Colon (tissue), 2 donors: ENCODE measurements around the gene SPECC1.
"Not testable (repeated sequence)": the region's sequence is repeated elsewhere in the genome, so short reads cannot be mapped to it uniquely, and the experiment has no call there.

Experiments used
- FAIRE-seq: peaks from 2 replicates; lab custom pipeline; 2012; peaks lifted over from hg19 to GRCh38; lab: Jason Lieb, UNC
- donor health status: control.
- donor health status: control.

The SPECC1 gene

DNA sequence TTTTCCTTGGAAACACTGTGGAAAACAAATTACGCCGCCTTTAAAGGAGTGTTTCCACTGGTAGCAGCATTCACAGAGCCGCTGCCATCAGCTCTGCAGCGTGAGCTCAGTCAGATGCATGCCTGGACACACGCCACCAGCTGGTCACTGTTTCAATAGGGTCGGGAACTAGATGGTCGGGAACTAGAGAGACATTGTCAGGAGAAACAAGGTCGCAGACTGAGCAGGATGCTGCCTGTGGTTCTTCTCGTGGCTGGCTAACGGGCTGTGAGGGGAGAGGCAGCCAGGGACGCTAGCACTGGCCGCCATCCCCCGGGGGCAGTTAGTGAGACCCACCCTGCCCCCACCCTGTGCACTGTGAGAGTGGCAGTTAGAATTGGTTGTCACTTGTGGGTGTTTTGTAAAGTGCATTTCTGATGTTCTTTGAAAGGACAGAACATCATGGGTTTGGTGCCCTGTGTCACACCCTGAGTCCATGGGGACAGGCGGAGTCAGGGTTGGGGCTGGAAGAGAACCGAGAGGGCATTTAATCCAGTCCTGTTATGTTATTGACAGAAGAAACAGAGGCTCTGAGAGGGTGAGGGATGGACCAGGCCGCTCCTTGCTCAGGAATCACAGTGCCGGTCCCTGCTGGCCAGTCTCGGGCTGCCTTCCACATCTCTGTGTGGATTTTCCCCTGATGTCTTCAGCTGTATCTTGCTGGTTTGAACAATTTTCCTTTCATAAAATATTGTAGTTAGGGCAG lies 86.3 kb downstream of the SPECC1 start:
- no peak for FAIRE-seq

DNA sequence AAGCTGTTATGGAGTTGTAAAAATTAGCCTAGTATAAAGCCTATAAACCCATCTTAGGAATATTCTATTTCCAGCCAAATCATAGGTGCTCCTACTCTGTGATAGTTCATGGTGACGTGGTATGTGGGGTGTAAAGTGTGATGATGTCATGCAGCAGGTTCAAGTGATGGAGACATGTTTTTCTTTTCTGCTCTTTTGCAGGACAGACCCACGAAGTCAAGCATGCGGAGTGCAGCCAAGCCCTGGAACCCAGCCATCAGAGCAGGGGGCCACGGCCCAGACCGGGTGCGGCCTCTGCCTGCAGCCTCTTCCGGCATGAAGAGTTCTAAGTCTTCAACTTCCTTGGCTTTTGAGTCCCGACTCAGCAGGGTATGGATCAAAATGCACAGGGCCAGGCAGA lies 87.3 kb downstream of the SPECC1 start:
- FAIRE-seq: no peak

DNA sequence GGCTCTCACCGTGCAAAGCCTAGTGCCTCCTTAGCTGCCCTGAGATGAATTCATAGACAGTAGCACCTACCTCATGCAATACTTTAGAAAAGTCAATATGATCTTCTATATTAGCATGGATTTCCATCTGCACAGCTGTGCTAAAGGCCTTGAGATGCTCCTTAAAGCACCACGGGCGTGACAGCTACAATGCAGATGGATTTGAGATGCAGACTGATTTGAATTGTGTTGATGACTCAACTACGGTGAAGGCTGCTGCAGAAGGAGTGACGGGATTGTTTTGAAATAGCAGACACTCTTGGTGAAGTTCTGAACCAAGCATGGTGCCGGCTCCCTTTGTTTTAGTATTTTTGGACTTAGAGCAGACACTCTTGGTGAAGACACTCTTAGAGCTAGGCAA lies 88.2 kb downstream of the SPECC1 start:
- FAIRE-seq: no peak

DNA sequence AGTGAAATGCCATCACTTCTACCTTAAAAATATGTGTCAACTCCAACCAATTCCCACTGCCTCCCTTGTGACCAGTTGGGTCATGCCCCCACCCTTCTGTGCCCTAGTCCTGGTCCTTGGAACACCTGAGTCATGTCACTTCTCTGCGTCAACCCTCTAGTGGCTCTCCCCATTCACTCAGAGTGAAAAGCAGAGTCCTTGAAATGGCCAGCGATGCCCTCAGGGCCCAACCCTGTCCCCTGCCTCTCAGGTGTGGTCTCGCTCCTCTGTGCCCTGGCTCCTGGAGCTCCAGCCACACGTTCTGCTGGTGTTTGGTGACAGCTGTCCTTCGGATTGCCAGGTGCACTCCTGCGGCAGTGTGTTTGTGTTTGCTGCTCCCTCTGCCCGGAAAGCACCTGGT lies 89.2 kb downstream of the SPECC1 start:
- no peak for FAIRE-seq

DNA sequence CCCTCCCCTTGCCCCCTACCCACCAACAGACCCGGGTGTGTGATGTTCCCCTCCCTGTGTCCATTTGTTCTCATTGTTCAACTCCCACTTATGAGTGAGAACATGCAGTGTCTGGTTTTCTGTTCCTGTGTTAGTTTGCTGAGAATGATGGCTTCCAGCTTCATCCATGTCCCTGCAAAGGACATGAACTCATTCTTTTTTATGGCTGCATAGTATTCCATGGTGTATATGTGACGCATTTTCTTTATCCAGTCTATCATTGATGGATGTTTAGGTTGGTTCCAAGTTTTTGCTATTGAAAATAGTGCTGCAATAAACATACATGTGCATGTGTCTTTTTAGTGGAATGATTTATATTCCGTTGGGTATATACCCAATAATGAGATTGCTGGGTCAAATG lies 91.6 kb downstream of the SPECC1 start:
- FAIRE-seq: not testable (repeated sequence)

DNA sequence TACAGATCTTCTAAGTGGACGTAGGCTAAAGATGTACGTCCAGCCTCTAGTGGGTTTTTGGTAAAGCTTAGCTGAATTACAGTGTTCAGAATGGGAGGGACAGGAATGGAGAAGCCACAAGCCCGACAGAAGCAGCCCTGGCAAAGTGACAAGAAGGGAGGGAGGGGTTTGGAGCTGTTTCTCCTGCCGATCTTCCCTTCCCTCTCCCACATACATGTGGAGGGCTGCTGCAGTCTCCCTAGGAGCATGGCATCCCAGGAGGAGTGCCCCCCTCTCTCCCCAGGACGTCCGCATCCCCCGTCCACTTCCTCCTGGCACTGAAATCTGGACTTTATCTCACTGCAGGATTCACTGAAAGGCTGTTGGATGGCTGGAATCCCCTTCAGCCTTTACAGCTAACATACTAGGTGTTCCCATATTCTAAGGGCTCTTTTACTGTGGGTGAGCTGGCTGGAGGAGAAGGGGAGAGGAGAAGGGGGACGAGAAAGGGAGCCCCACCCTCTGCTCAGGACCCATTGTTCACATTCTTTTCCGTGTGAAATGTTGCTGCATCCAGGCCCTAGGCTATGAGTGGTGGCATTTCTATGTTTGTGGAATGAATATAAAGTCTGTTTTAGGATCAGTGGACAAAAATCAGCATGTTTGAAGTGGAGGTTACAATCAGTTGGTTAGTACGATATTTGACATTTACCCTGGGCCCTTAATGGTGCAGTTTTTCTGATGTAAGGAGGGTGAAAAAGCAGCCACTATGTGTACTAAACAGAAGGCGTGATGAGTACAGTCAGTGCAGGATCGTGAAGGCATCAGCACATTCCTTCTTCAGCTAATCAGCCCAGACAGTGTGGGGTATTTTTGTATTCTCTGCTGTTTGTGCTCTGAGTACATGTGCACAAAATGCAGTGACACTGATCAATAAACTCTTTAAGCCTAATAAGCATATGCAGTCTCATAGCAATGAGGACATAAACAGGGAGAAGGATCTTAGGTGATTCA lies 94.6 kb downstream of the SPECC1 start:
- no peak for FAIRE-seq

DNA sequence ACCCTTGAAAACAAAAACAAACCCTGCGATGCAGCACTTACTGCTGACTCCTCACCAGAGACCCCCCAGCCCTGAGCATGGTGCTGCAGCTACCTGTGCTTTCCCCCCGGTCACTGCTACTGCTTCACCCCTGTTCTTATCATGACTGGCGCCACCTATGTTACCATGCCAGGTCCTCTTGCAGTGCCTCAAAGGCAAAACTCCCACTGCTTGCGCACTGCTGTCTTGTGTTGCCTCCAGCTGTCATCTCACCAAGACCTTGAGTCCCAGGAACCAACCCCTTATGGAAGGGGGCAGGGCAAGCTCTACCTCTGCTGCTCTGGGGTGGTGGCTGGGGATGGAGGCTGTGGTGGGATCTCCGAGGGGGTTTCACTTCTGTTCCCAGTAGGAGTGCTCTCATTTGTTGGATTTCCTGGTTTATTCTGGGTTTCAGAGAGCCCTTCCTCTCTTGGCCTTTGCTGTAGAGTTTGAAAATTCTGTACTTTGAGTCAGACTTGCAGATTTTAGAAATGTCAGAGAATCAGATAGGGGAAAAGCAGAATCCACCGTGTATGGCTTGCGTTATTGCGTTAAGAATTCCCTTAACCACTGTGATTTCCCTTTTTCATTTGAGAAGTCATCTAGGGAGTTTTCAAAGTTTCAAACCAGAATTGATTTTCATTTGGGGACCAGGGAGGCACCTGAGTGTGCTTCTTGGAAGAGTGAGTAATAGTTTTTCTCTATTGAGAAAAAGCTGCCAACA lies 96.6 kb downstream of the SPECC1 start:
- FAIRE-seq: no peak

DNA sequence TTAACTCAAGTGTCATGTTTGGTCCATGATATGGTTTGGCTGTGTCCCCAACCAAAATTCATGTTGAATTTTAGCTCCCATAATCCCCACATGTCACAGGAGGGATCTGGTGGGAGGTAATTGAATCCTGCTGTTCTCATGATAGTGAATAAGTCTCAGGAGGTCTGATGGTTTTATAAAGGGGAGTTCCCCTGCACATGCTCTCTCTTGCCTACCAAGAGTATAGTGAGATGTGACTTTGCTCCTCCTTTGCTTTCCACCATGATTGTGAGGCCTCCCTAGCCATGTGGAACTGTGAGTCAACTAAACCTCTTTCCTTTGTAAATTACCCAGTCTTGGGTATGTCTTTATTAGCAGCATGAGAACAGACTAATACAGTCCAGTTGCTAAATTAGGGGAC lies 97.3 kb downstream of the SPECC1 start:
- not testable (repeated sequence) for FAIRE-seq

DNA sequence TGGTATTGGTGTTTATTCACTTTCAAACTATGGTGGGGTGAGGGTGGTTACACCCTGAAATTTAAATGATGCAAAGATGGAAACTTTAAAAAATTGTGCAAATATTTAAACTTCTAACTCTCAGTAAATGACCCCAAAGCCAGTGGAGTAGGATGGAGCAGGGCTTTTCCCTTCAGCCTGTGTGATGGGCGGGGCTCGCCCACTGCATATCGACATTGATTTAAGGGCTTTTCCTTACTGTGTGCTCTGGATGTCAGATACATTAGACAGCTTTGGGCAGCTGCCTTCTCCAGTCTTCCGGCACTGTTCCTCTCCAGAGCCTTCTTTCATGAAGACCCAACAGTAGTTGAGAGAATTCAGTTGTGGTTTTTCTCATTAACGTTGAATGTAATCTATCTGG lies 99.9 kb downstream of the SPECC1 start:
- FAIRE-seq: no peak

DNA sequence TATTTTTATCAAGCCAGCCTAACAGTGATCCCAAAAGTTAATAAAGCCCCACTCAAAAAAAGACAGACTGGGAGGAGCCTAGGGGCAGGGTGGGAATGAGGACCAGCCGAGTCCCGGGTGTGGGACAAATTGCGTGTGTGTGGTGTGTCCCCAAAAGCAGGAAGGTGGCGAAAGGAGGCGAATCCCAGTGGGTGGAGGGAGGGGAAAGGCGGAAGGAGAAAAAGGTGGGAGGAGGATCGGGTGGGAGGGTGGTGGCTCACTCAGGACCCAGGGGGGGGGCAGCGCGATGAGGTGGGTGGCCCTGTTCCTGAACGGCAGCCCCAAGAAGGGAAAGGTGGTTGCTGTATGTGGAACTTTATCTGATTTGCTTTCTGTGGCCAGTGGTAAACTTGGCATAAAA lies 102.4 kb downstream of the SPECC1 start:
- FAIRE-seq: no peak

DNA sequence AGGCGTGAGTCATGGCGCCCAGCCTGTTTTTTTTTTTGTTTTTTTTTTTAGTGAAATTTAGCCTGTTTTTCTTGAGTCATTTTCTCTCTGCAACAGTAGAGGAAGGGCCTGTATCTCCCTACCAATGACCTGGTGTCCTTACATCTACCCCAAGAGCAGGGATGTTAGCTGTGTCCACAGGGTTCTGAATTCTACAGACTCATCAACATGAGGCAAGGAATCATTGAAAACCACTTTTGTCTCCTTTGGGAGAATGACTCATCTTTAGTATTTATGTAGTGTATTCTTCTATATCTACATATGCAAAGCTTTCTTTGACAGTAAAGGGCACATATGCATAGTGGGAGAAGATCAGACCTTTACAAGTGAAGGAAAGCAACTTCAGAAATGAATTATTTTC lies 105.3 kb downstream of the SPECC1 start:
- no peak for FAIRE-seq

DNA sequence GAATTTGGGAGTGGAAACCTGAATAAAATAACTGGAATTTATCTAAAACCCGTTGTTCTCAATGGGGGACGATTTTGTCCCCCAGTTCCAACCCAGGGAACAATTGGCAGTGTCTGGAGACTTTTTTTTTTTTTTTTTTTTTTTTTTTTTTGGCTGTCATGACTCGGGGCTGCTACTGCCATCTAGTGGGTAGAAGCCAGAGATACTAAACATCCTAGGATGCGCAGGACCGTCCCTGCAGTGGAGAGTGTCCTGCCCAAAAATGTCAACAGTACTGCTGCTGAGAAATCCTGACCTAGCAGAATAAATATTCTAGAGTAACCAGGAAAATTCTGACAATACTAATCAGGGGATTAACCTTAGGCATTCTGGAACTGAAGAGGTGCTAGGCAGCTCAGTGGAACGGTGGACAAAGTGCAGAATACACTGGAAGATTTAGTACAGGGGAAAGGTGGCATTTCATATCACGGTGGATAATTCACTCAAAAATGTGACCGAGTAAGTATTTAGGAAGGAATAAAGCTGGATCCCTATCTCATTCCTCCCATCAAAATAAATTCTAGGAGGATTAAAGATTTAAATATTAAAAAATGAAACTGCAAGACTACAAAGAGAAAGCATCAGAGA lies 107.6 kb downstream of the SPECC1 start:
- no peak for FAIRE-seq

DNA sequence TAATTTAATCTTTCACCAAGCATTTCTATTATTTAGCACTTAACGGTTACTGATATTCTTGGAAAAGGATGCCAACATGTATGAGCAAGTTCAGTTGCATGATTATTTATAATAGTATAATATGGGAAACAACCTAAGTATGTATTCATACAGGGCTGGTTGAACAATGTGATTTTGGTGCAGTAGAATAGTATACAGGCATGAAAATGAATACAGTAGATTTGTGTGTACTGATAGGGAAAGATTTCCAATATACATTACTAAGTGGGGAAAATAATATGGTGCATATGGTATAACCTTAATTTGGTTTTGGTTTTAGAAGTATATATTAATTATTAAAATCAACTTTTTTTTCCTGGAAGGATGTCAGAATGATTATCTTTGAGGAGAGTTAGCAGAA lies 109.1 kb downstream of the SPECC1 start:
- FAIRE-seq: no peak

DNA sequence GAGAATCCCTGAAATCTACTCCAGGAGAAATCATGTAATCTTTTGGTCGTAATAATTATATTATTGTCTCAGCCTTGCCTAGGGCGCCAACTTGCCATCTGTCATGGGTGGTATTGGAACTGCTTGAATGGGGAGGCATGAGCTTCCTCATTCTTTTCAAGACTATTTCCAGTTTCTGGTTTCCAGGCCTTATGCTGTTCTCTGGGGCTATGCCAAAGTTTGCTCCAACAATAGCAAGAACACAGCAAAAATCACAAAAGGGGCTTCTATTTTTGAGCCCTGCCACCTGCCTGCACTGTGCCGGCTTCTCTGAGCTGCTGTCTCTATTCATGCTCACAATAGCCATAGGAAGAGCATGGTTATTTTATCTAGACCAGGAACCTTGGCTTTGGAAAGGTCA lies 111.7 kb downstream of the SPECC1 start:
- no peak for FAIRE-seq

DNA sequence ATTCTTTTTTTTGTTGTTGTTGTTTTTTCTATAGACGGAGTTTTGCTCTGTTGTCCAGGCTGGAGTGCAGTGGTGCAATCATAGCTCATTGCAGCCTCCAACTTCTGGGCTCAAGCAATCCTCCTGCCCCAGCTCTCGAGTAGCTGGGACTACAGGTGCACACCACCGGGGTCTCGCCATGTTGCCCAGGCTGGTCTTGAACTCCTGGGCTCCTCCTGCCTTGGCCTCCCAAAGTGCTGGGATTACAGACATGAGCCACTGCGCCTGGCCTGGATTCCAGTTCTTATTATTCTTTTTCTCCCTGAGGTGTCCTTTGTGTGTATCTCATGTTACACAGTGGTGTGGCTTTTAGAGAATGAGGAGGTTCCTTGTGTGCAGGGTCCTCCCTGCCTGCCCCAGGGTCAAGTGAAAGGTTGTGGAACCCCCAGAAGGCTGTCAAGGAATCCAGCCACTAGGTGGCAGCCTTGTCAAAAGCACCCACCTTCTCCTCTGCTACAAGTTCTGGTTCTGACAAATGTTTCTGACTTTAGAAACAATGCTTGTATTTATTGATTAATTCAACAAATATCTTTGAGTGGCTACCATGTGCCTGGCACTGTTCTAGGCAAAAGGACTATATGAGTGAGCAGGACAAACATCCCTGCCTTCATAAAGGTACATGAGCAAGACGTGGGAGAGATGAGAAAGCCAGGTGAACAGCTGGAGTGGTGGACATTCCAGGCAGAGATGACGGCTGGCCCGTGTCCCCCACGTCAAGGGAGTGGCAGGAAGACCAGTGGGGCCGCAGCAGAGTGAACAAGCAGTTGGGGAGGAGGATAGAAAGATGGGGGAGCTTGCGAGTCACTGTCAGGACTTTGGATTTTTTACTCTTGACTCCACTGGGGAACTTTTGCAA lies 112.4 kb downstream of the SPECC1 start:
- no peak for FAIRE-seq

DNA sequence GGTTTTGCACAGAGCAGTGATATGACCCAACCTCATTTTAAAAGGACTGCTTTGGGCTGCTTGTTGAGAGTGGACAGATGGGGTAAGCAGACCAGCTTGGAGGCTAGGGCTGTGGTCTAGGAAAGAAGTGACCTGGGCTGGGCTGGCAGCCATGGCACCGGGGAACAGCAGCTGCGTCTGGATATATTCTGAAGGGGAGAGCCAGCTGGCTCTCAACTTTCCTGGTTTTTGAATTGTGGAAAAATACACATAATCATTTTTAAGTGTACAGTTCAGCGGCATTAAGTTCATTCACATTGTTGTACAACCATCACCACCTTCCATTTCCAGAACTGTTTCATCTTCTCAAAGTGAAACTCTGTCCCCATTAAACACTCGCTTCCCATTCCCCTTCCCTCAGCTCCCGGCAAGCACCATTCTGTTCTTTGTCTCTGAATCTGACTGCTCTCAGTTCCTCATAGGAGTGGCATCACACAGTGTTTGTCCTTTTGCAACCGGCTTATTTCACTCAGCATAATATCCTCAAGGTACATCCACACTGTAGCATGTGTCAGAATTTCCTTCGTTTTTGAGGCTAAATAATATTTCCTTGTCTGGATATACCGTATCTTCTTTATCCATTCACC lies 113.2 kb downstream of the SPECC1 start:
- no peak for FAIRE-seq

DNA sequence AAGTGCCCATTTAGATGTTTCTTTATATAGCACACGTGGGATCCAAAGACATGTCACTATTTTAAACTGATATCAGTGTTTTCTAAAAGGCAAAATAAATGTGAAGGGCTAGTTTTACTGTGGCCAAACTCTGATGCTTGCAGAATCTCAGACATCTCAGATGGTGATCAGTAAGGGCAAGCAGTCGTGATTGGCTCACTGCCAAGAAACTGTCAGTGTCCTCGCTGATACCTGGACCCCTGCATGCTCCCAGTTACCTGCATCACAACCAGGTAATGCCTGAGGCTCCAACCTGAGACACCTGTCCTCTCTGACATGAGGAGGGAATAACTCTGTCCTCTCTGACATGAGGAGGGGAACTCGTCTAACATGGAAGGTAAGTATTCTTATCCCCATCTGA lies 114.0 kb downstream of the SPECC1 start:
- no peak for FAIRE-seq

DNA sequence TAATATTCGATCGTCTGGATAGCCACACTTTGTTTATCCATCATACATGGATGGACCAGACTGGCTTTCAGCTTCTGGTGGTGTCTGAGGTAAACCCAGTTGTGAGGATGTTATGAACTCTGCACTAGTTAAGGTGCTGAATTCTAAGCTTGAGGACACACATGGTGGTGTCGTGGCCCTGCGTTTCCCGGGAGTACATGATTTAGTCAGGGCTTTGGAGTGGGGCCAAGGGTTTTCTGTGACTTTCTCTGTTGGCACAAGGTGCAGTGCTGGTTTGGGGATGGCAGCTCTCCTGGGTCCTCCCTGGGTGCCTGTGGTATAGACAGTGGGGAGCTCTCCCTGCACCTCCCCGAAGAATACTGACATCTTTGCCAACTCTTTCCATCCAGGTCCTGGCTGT lies 116.6 kb downstream of the SPECC1 start:
- FAIRE-seq: no peak

DNA sequence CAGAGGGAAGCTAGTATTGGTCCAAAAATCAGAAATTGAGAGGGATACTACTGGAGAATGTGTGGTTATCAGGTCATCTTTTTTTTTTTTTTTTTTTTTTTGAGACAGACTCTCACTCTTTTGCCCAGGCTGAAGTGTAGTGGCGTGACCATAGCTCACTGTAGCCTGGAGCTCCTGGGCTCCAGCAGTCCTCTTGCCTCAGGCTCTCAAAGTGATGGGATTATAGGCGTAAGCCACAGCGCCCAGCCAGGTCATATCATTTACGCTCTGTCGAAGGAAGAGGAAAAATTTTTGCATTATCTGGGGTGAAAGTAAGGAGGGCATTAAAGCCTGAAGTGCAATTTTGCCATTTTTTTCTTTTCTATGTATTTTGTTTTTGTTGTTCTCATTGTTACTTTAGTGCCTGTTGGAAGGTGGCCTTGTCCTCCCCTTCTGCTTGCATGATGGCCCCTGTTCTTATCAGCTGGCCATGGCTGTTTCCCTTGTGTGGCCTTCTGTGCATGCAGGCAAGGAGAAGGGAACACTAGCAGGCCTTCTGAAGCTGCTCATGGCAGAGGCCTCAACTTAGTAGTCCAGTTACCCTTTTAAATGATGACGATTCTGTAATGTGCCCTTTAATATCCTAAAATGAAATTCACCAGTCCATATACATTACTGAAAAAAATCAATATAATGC lies 118.3 kb downstream of the SPECC1 start:
- no peak for FAIRE-seq

DNA sequence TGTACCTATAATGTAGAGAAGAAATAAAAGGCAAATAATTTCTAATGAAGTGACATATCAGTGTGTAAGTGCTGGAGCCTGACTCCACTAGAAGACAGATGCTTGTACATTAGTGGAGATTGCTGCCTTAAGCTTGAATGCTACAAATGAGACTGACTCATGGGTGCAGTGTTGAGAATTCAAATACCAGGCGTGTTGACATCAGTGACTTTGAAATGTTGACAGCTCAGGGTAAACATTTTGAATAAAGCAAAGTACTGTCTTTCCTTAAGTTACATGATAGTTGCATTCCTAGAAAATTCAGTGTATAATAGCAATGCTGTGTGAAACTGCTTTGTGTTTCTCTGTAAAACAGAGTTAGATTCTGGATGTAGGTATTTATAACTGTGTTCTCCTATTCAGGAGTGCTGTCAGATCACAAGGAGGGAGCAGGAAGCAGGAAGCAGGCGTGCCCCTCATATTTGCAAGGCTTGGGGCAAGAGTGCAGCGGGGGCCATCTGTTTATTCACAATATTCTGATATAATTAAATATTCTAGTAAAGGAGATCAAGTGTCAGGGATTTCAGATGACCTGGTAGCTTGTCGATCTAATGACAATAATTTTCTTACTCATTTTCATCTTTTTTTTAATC lies 119.0 kb downstream of the SPECC1 start:
- FAIRE-seq: no peak
